GM21737 (cell line): ENCODE data around the gene ZNF646.

Experiments
- ATAC-seq: cut with Tn5 transposase; IDR thresholded peaks from one replicate; pipeline ENCODE4 v1.9.1; 2021; ENCODE audit warnings: mild to moderate bottlenecking, moderate library complexity; ENCODE audit not compliant: unreplicated experiment

ZNF646 gene

DNA sequence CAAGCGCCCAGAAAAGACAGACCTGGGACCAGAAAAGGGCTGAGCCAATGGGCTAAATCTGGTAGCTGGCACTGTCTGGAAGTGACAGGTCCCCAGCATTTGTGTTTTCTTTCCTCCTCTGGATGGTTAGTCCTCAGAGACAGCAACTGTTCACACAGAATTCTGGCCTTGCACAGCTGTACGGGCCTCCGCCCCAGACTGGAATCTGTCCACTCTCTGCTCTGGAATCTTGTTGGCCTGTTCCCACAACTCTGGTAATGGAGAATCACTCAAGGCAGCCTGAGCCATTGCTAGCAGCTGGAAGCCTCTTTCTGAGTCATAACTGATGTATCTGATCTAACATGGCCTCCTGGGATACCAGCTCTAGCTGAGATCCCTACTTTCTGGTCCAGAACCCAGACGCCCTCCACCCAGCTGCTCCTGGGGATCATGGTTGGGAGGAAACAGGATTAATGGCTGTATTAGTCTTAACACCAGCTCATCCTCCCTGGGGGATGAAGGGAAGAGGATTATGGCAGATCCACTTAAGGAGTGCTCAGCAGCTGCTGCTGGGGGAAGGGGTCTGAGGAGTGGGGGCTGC lies 9.2 kb upstream of the ZNF646 start:
- no peak for ATAC-seq

DNA sequence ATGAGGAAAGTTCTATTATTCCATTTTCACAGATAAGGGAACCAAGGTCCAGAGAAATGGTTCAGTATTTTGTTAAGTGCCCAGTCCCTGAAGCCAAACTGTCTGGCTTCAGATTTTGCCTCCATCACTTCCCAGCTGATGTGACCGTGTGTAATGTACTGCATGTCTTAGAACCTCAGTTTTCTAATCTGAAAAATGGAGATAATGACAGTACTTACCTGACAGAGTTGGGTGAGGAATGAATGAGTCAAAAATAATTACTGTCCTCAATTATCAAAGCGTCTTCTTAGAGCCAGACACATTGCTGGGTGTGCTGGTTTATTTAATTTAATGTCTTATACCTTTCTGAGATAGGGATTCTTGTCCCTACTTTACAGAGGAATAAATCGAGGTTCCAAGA lies 6.9 kb upstream of the ZNF646 start:
- ATAC-seq: no peak

DNA sequence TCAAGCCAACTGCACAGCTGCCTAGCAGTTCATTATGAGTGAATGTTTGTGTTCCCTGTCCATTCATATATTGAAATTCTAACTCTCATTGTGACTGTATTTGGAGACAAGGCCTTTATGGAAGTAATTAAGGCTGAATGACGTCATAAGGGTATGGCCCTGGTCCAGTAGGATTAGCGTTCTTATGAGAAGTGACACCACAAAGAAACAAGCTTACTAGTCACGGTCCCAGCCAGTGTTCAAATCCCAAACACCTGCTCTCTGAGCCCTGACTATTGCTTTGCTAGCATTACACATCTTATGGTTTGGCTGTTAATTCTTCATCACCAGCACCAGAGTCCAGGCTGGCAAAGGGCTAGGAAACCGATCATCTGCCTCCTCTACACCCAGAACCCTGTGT lies 2.4 kb upstream of the ZNF646 start:
- ATAC-seq: no peak

DNA sequence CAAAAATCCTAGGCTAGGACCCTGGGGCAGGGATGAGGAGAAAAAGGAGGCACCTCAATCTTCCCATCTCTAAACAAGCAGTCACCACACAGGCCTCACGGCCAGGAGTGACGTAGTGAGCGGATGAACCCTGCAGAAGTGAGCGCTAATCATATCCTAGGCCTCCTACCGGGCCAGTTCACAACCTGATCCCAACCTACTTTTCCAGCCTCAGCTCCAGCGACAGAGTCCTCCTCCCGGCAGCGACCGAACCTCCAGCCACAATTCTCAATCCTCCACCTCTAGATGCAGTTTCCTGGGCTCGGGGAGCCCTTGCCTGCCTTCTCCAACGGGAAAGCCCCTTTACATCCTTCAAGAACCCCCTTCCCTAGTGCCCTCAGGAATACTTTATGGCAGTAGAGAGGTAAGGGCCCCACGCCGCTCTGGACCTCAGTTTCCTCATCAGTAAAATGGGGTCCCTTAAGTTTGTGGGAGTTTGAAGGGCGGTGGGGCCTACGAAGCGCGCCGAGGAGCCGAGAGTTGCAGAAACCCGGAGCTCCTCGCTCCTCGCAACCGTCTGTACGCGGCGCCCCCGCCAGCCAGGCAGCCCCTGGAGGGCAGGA lies 1.6 kb upstream of the ZNF646 start:
- no peak for ATAC-seq

- ATAC-seq: peak; percentile 45
Observed at GRCh38 chr16:31073142-31073969, 866 bp upstream of the ZNF646 start.

- no peak for ATAC-seq
Observed at GRCh38 chr16:31074814-31075183, 577 bp downstream of the ZNF646 start.

GRCh38 chr16:31076319-31076718 lies 2.1 kb downstream of the ZNF646 start:
- no peak for ATAC-seq

DNA sequence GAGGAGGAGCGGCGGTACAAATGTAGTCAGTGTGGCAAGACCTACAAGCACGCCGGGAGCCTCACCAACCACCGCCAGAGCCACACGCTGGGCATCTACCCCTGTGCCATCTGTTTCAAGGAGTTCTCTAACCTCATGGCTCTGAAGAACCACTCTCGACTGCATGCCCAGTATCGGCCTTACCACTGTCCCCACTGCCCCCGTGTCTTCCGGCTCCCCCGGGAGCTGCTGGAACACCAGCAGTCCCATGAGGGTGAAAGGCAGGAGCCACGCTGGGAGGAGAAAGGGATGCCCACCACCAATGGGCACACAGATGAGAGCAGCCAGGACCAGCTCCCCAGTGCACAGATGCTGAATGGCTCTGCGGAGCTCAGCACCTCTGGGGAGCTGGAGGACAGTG lies 2.8 kb downstream of the ZNF646 start:
- no peak for ATAC-seq

GRCh38 chr16:31077592-31078396 lies 3.6 kb downstream of the ZNF646 start:
- no peak for ATAC-seq

- ATAC-seq: no peak
Observed at GRCh38 chr16:31078597-31079341, 4.5 kb downstream of the ZNF646 start.

GRCh38 chr16:31079342-31079944 lies 5.2 kb downstream of the ZNF646 start:
- no peak for ATAC-seq

DNA sequence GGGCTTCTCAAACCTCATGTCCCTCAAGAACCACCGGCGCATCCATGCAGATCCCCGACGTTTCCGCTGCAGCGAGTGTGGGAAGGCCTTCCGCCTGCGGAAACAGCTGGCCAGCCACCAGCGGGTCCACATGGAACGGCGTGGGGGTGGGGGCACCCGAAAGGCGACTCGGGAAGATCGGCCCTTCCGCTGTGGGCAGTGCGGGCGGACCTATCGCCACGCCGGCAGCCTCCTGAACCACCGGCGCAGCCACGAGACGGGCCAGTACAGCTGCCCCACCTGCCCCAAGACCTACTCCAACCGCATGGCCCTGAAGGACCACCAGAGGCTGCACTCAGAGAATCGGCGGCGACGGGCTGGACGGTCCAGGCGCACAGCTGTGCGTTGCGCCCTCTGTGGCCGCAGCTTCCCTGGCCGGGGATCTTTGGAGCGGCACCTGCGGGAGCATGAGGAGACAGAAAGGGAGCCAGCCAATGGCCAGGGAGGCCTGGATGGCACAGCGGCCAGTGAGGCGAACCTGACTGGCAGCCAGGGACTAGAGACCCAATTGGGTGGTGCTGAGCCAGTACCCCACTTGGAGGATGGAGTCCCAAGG lies 5.9 kb downstream of the ZNF646 start:
- ATAC-seq: no peak

GRCh38 chr16:31080756-31081419 lies 6.7 kb downstream of the ZNF646 start:
- no peak for ATAC-seq

DNA sequence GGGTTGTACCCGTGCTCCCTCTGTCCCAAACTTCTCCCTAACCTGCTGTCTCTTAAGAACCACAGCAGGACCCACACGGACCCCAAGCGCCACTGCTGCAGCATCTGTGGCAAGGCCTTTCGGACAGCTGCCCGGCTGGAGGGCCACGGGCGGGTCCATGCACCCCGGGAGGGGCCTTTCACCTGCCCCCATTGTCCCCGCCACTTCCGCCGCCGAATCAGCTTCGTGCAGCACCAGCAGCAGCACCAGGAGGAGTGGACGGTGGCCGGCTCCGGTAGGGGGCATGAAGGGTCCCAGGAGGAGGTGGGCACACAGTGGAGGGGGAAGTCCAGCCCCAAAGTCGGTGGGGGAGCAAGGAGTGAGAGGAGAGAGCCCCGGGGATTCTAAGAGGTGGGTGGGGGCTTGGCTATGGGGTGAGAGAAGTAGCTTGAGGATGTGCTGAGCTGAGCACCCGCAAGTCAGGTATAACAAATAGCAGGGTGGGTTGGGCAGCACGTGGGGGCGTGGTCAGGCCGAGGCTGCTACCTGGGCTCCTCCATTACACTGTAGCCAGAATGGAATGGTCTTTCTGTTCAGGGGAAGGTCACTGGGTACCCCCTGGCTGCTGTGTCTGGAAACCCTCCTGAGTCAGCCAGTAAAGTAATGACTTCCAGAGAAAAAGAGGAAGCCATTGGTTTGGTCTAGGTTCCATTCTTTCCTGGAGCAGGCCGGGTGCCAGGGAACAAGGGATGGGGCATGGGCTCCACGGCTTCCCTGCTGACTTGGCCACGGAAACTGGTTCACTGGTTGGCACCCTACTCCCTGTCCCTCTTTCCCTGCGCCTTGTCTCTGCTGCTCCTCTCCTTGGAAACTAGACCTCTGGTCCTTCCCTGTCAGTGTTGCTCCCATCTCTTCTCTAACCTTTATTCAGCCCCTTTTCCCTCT lies 7.5 kb downstream of the ZNF646 start:
- ATAC-seq: no peak

DNA sequence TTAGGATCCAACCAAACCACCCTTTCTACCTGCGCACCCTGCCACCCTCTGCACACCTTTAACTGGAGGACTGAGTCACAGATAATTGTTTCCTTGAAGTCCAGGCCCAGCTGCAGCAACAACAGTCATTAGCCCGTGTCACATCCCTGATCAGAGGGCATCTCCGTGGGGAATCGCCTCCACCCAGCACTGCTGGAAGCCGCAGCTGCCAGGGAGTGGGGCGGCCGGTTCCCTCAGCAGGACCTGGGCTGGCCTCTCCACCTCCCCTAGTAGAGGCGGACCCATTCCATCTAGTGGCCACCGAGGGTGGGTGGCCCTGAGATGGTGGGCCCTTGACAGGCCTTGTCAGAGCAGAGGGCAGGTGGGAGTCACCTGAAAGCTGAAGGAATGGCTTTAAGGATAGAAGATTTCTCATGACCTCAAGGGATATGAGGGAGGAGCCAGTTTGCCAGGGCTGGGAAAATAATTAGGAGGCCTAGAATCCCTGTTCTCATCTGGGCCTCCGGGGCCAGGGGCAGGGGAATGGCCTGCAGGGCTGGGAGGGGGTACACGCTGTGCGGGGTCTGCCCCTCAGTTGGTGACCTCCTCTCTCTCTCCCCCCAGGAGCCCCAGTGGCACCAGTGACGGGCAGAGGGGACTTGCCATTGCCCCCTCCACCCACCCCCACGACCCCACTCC lies 8.3 kb downstream of the ZNF646 start:
- ATAC-seq: no peak

- ATAC-seq: no peak
Observed at GRCh38 chr16:31083081-31083480, 8.9 kb downstream of the ZNF646 start.

- ATAC-seq: no peak
Observed at GRCh38 chr16:31083556-31083955, 9.3 kb downstream of the ZNF646 start.

DNA sequence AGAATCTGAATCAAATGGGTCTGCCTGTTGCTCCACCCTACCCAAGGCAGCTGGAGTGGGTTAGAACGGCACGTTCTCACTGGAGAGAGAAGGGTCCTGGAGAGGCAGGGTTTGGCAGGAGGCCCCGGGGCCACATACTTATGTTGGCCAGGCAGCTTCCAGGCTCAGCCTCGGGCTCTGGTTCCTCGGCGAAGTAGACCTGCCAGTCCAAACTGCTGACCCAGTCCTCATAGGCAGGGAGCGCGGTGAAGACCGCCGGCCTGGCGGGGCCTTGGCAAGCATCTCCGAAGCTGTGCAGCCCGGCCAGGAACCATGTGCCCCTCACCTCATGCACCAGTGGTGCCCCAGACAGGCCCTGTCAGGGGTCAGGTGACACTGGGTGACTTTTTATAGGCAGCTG lies 9.8 kb downstream of the ZNF646 start:
- ATAC-seq: no peak
